SJSA1 (cell line): Measurements from ENCODE around the gene PRKAA1. TPM values are rescaled to one million over a fixed set of nuclear protein-coding genes. Genes with fewer than 3 reads are reported as not detected.
"Not testable (repeated sequence)": the region's sequence is repeated elsewhere in the genome, so short reads cannot be mapped to it uniquely, and the experiment has no call there.

Source experiments
- DNase-seq, 2 experiments: peaks; one replicate each; pipeline ENCODE4 v3.0.0-alpha.2; 2015 to 2020; ENCODE audit warnings: low spot score in 2 of 2, low read depth in 1 of 2
- H3K27ac ChIP-seq: fragments of 250-450 bp; sonication (Bioruptor Pico); 2 replicates; pipeline ENCODE4 v1.5.1; 2020; ENCODE audit warnings: mild to moderate bottlenecking, moderate library complexity
- H3K27me3 ChIP-seq: fragments of 250-450 bp; sonication (Bioruptor Pico); replicated peaks from 2 replicates; pipeline ENCODE4 v1.5.1; 2020; ENCODE audit warnings: mild to moderate bottlenecking, moderate library complexity
- H3K36me3 ChIP-seq: fragments of 250-450 bp; sonication (Bioruptor Pico); 2 replicates; pipeline ENCODE4 v1.5.1; 2020; ENCODE audit warnings: mild to moderate bottlenecking
- H3K4me1 ChIP-seq: fragments of 250-450 bp; sonication (Bioruptor Pico); replicated peaks from 2 replicates; pipeline ENCODE4 v1.6.1; 2021; ENCODE audit warnings: mild to moderate bottlenecking
- H3K4me3 ChIP-seq: fragments of 250-450 bp; sonication (Bioruptor Pico); 2 replicates; pipeline ENCODE4 v1.5.1; 2020; ENCODE audit warnings: mild to moderate bottlenecking
- H3K9me3 ChIP-seq: fragments of 250-450 bp; sonication (Bioruptor Pico); replicated peaks from 2 replicates; pipeline ENCODE4 v1.5.1; 2020; ENCODE audit warnings: mild to moderate bottlenecking
- total RNA-seq: library from RNA; depleted of rRNA; stranded (reverse); fragments of >200 nt; shearing (Covaris generic); gene quantifications from 2 replicates; pipeline ENCODE4 v1.2.3, GENCODE V29; 2014

PRKAA1 gene
- total RNA-seq, 1 experiment from 2014 or later, result 106 TPM

DNA sequence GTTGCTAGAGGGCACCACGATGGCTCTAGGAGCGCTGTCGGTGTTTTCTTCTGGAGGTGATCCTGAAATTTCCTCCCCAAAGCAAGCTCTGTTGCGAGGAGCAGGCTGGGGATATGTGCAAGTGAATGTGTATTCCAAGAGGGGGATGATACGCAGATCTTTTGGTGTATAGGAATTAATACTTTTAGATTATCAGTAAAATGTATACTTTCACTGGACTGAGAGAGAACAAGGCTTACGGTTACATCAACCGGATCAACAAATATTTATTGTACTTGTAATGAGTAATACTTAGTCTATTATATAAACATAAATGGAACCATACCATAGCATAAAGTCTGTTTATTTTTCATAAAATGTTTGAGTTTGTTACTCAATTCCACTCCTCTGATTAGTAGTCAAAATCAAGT lies 632 bp upstream of the PRKAA1 start:
- Histone ChIP-seq H3K27ac (peak overlapping the region; percentile 55), H3K4me3 (peak overlapping the region; percentile 57), H3K4me1 (peaks cover 11% of the 10 kb centered on the region), H3K27me3 (no peaks in the 10 kb centered on the region), H3K9me3 (no peaks in the 10 kb centered on the region), H3K36me3 (peaks cover 24% of the 10 kb centered on the region)
- peak in 1 of 2 experiments; percentile 65 for DNase-seq

DNA sequence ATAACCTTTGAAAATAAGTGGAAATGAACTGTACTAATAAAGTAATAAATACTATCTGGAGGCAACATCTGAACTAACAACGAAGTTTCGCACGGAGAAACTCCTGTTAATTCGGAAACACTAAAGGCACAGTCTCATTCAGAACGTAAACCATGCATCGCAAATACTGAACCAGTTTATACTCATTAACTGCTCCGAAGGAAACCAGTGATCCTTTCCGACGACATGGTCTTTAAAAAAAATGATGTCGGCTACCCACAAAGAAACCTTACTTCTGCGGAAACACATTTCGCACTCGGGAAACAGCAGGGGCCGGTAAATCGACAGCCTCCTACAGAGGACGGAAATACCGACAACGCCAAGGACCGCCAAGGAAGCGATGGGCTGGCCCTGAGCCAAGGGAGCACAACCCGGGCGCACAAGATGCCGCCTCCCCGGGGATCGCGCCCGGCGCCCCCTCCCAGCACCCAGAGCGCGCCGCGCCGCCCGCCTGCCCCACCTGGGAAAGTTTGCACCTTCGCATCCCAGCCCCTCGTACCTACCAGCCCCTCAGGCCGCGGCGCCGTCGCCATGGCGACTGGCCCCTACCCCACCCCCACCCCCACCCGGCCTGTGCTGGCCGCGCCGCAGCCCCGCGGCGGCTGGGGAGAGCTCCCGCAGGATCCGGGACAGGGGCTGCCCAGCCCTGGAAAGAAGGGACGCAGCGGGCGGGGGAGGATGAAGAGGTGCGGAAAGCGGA lies 732 bp downstream of the PRKAA1 start:
- peaks cover 24% of the 10 kb centered on the region for H3K36me3 ChIP-seq

DNA sequence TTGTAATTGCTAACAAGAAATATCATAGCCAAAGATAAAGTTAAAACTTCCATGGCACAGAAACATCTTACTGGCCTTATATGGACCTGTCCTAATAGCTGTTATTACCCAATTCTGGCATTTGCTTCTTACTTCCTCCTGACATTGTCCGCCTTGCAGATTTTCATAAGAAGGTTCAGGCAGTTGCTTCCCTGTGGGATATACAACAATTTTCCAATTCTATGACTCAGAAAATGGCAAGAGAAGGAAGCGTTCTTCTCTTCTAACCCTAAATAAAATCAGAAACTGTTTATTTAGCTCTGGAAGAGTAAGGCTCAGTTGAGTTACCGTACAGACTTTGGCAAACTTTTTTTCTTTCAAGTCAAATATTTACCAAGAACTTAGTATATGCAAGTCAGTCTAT lies 1.7 kb downstream of the PRKAA1 start:
- Histone ChIP-seq H3K4me1 (peaks cover 14% of the 10 kb centered on the region), H3K36me3 (peaks cover 24% of the 10 kb centered on the region), H3K4me3 (peak overlapping the region; percentile 57), H3K27ac (no peak overlapping the region), H3K27me3 (no peaks in the 10 kb centered on the region), H3K9me3 (no peaks in the 10 kb centered on the region)
- no peak for DNase-seq

More for the DNA sequence above, 732 bp downstream of the PRKAA1 start:
- Histone ChIP-seq H3K4me3 (peak overlapping the region; percentile 57), H3K27me3 (no peaks in the 10 kb centered on the region), H3K27ac (peak overlapping the region; percentile 77), H3K4me1 (peaks cover 11% of the 10 kb centered on the region), H3K9me3 (no peaks in the 10 kb centered on the region)
- peak; percentile 85 to 93 for DNase-seq

GRCh38 chr5:40794877-40795276 lies 3.3 kb downstream of the PRKAA1 start:
- not testable (repeated sequence) for H3K4me3 ChIP-seq, H3K27ac ChIP-seq, DNase-seq, H3K9me3 ChIP-seq, H3K27me3 ChIP-seq
- Histone ChIP-seq H3K4me1 (peaks cover 19% of the 10 kb centered on the region), H3K36me3 (peaks cover 27% of the 10 kb centered on the region)

- DNase-seq, H3K27ac ChIP-seq, H3K4me3 ChIP-seq, H3K9me3 ChIP-seq, H3K27me3 ChIP-seq: not testable (repeated sequence)
- Histone ChIP-seq H3K4me1 (peaks cover 16% of the 10 kb centered on the region), H3K36me3 (peaks cover 28% of the 10 kb centered on the region)
These were observed 3.8 kb downstream of the PRKAA1 start for GRCh38 chr5:40794340-40794739.

DNA sequence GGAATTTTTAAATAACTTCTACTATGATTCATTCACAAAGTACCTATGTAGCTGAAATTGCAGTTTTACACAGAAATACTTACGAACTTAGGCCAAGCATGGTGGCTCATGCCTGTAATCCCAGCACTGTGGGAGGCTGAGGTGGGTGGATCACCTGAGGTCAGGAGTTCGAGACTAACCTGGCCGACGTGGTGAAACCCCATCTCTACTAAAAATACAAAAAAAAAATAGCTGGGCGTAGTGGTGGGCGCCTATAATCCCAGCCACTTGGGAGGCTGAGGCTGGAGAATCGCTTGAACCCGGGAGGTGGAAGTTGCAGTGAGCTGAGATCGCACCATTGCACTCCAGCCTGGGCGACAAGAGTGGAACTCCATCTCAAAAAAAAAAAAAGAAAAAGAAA lies 5.5 kb downstream of the PRKAA1 start:
- Histone ChIP-seq H3K4me1 (peaks cover 13% of the 10 kb centered on the region; the same call in 1 of the 2 replicates), H3K36me3 (peaks cover 43% of the 10 kb centered on the region)
- not testable (repeated sequence) for H3K27ac ChIP-seq, H3K9me3 ChIP-seq, DNase-seq, H3K27me3 ChIP-seq, H3K4me3 ChIP-seq

GRCh38 chr5:40791715-40792139 lies 6.4 kb downstream of the PRKAA1 start:
- H3K9me3 ChIP-seq, result peaks cover 7% of the 10 kb centered on the region; the same call in 1 of the 2 replicates
- no peaks in the 10 kb centered on the region for H3K27me3 ChIP-seq
- DNase-seq, result no peak
- peaks cover 12% of the 10 kb centered on the region; the same call in 1 of the 2 replicates for H3K4me1 ChIP-seq
- no peak overlapping the region for H3K27ac ChIP-seq
- H3K4me3 ChIP-seq, result no peak overlapping the region
- peaks cover 50% of the 10 kb centered on the region for H3K36me3 ChIP-seq

DNA sequence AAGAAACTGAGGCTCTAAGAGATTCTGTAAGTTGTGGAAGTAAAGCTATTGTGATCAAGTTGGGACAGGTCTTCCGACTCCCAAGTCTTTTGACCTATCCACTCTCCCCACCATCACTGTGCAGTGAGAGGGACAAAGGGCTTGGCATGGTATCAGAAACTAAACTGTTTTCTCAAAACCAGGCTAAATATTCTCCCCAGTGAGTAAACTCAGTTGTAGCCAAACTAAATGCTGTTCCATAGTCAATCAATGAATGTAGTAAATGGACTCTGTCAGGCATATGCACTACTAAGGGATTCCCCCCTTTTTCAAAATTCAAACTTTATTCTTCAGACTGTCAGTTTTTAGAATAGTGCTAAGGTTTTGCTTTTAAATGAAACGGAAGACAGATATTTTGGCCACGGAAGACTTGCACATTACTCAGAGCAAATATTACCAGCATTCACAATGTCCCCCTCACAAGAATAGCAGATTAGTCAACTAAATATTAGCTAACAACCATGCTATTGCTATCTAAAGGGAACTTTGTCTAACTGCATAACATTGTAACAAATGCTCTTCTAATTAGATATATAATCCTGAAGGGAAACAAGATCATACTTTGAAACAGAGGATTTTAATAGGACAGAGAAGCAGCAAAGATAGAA lies 7.1 kb downstream of the PRKAA1 start:
- peaks cover 7% of the 10 kb centered on the region; the same call in 1 of the 2 replicates for H3K9me3 ChIP-seq
- H3K4me3 ChIP-seq, result no peak overlapping the region
- DNase-seq, result no peak
- peaks cover 8% of the 10 kb centered on the region; the same call in 1 of the 2 replicates for H3K4me1 ChIP-seq
- H3K27me3 ChIP-seq, result no peaks in the 10 kb centered on the region
- peaks cover 47% of the 10 kb centered on the region for H3K36me3 ChIP-seq
- H3K27ac ChIP-seq, result no peak overlapping the region

GRCh38 chr5:40788941-40789340 lies 9.2 kb downstream of the PRKAA1 start:
- H3K36me3 ChIP-seq, result peaks cover 33% of the 10 kb centered on the region
- H3K4me3 ChIP-seq, H3K27ac ChIP-seq, H3K4me1 ChIP-seq, H3K27me3 ChIP-seq, H3K9me3 ChIP-seq, DNase-seq: not testable (repeated sequence)

GRCh38 chr5:40787986-40788385 lies 10.2 kb downstream of the PRKAA1 start:
- Histone ChIP-seq H3K4me1 (peaks cover 8% of the 10 kb centered on the region; the same call in 1 of the 2 replicates), H3K36me3 (peaks cover 33% of the 10 kb centered on the region), H3K27me3 (no peaks in the 10 kb centered on the region), H3K9me3 (peaks cover 7% of the 10 kb centered on the region; the same call in 1 of the 2 replicates), H3K27ac (no peak overlapping the region), H3K4me3 (no peak overlapping the region)
- DNase-seq, result no peak

DNA sequence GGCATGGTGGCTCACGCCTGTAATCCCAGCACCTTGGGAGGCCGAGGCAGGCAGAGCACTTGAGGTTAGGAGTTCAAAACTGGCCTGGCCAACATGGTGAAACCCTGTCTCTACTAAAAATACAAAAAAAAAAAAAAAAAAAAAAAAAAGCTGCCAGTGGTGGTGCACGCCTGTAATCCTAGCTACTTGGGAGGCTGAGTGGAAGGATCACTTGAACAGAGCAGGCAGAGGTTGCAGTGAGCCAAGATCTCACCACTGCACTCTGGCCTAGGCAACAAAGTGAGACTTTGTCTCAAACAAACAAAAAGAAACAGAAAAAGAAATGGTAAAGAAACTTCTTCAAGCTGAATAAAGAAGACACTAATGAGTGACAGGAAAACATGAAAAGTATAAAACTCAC lies 11.5 kb downstream of the PRKAA1 start:
- H3K36me3 ChIP-seq, result peaks cover 36% of the 10 kb centered on the region

GRCh38 chr5:40784916-40785315 lies 13.3 kb downstream of the PRKAA1 start:
- peaks cover 35% of the 10 kb centered on the region for H3K36me3 ChIP-seq
- no peaks in the 10 kb centered on the region for H3K4me1 ChIP-seq
- no peak for DNase-seq
- no peak overlapping the region for H3K4me3 ChIP-seq
- no peak overlapping the region for H3K27ac ChIP-seq
- H3K9me3 ChIP-seq, result peaks cover 7% of the 10 kb centered on the region; the same call in 1 of the 2 replicates
- H3K27me3 ChIP-seq, result no peaks in the 10 kb centered on the region

More for the DNA sequence above, 11.5 kb downstream of the PRKAA1 start:
- not testable (repeated sequence) for H3K9me3 ChIP-seq, DNase-seq, H3K4me1 ChIP-seq, H3K27ac ChIP-seq, H3K27me3 ChIP-seq, H3K4me3 ChIP-seq

DNA sequence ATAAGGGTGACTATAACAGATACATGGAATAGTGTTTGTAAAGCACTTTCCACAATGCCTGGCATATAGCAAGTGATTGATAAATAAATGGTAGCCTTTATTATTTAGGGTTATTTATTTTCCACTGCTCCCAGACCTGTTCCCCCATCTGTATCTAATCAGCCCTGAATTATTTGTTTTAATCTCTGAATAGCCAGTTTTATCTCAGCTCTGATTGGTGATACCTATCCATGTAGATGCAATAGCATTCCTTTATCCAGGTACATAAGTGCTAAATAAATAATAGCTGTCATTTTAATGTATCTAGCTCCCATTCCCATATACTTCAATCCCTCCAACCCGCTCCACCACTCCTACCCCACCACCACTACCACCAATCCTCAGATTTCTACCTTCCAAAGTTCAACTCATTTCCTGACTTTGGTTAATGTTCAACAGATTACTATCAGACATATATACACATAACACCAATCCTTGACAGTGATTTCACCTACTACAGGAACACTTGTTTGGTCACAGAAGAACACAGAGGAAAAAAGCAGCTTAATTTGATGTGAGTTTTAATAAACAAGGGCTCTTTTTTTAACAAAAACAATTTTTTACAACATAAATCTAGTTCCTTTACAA lies 14.0 kb downstream of the PRKAA1 start:
- Histone ChIP-seq H3K27ac (no peak overlapping the region), H3K4me1 (no peaks in the 10 kb centered on the region), H3K4me3 (no peak overlapping the region), H3K36me3 (peaks cover 31% of the 10 kb centered on the region), H3K9me3 (peaks cover 7% of the 10 kb centered on the region; the same call in 1 of the 2 replicates), H3K27me3 (no peaks in the 10 kb centered on the region)
- DNase-seq, result no peak
